GM21737 (cell line): Measurements from ENCODE around the gene CDCA3.

ENCODE experiments used
- ATAC-seq: cut with Tn5 transposase; IDR thresholded peaks from one replicate; pipeline ENCODE4 v1.9.1; 2021; ENCODE audit warnings: mild to moderate bottlenecking, moderate library complexity; ENCODE audit not compliant: unreplicated experiment

CDCA3 gene

GRCh38 chr12:6821591-6822425 lies 29.3 kb downstream of the CDCA3 start, which contains the start of gene GPR162:
TSS of gene GPR162 (plus strand) at chr12:6821821. CDS start at chr12:6823899, 2,078 bp downstream.
- no peak for ATAC-seq

DNA sequence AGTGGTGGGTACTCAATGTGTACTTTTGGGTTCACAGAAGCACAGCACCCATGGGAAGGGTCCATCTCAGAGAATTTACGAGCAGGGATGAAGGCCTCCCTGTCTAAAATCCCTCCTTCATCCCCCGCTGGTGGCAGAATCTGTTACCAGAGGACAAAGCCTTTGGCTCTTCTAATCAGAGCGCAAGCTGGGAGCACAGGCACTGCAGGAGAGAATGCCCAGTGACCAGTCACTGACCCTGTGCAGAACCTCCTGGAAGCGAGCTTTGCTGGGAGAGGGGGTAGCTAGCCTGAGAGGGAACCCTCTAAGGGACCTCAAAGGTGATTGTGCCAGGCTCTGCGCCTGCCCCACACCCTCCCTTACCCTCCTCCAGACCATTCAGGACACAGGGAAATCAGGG lies 30.9 kb downstream of the CDCA3 start:
- ATAC-seq = no peak

DNA sequence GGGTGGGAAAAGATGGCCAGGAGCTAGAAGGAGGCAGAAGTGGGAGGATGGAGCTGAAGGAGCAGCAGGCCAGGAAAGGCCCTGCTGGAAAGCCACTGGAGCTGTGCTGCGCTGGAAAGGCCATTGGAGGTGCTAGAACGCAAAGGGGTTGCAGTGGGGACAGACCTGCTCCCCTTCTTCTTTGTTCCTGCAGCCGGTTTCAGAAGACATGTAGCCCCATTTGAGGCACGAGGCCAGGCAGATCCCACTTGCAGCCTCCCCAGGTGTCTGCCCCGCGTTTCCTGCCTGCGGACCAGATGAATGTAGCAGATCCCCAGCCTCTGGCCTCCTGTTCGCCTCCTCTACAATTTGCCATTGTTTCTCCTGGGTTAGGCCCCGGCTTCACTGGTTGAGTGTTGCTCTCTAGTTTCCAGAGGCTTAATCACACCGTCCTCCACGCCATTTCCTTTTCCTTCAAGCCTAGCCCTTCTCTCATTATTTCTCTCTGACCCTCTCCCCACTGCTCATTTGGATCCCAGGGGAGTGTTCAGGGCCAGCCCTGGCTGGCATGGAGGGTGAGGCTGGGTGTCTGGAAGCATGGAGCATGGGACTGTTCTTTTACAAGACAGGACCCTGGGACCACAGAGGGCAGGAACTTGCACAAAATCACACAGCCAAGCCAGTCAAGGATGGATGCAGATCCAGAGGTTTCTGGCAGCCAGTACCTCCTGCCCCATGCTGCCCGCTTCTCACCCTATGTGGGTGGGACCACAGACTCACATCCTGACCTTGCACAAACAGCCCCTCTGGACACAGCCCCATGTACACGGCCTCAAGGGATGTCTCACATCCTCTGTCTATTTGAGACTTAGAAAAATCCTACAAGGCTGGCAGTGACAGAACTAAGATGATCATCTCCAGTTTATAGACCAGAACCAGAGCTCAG lies 31.7 kb downstream of the CDCA3 start:
- ATAC-seq = no peak

- ATAC-seq = no peak
Measured at GRCh38 chr12:6818645-6819044, 32.4 kb downstream of the CDCA3 start.

- ATAC-seq = no peak
Measured at GRCh38 chr12:6818222-6818621, 32.9 kb downstream of the CDCA3 start.

DNA sequence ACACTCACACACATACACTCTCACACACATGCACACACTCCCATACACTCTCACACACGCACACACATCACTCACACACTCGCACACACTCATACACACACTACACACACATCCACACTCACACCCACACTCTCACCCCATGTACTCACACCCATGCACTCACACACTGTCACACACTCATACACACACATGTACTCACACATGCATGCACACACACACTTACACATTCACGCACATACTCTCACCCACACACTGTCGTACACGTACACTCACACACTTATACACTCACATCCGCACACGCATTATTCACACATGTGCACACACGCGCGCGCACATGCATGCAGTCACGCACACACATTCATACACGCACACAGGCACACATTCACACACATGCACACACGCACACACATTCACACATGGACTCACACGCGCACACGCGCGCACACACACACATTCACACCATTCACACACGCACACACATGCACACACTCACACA lies 33.4 kb downstream of the CDCA3 start:
- ATAC-seq = no peak

DNA sequence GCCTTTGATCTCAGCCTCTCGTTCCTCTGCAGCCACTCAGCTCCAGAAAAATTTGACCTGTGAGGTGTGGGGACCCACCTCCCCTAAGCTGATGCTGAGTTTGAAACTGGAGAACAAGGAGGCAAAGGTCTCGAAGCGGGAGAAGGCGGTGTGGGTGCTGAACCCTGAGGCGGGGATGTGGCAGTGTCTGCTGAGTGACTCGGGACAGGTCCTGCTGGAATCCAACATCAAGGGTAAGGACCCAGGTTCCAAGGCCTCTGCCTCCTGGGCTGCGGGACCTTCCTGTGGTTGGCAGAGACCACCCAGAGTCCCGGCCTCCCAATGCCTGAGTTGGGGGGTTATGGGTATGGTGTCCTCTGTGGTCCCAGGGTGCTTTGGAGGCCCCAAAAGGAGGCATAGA lies 34.0 kb downstream of the CDCA3 start:
- ATAC-seq = no peak

DNA sequence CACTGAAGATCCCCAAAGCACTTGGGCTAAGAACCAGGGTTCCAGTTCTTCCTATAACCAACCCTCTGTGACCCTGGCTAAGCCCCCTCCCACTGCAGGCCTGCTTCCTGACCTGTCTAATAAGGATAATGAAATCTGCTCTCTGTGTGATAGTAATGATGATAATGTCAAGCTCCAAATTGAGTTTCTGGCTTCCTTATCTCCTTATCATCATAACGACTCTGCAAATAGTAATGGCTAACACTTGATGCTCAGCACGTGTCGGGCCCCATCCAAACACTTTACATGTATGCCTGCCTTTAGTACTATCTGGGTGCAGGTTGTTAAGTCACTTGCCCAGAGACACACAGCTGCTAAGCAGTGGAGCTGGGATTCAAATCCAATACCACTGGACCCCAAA lies 34.5 kb downstream of the CDCA3 start:
- ATAC-seq = no peak

DNA sequence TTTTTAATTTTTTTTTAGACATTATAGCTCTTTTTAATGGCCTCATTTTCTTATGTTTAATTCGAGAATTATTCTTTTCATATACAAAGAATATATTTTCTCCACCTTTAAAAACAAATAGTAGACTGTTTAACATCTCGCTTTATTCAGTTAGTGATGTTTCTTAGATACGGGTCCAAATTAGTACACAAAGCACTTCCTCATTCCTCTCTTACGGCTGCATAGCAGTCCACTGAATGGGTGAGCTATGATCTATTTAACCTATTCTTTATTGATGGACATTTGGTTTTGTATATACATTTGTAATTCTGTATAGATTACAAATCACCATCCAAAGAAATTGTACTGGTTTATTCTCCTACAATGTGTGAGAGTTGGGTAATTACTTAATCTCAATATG lies 37.7 kb downstream of the CDCA3 start:
- ATAC-seq = no peak

DNA sequence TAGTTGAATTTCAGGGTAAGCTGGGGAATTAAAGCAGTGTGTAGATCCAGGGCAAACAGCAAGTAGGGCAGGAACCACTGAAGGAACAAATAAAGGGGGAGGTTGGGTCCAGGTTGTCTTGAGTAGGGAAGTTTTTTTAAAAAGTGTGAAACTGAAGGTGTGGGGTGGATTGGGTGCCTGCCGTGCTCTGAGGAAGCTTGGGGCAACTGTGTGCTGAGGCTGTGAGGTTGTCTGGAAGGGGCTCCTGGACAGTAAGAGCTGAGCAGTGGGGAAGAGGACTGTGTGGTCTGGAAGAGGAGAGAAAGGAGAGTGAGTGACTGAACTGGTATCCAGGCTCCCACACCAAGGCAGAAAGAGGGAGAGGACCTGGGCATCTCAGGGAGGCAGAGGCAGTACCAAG lies 40.3 kb downstream of the CDCA3 start:
- no peak for ATAC-seq

GRCh38 chr12:6809056-6809455 lies 42.0 kb downstream of the CDCA3 start:
- ATAC-seq = no peak

DNA sequence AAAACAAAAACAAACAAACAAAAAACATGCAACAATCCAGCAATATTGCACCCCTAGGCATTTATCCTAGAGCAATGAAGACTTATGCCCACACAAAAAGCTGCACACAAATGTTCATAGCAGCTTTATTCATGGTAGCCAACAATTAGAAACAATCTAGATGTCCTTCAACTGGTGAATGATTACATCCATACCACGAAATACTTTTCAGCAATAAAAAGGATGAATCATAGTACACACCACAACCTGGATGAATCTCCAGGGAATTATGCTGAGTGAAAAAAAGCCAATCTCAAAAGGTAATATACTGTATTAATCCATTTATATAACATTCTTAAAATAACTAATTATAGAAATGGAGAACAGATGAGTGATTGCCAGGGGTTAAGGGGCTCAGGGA lies 43.9 kb downstream of the CDCA3 start:
- no peak for ATAC-seq

DNA sequence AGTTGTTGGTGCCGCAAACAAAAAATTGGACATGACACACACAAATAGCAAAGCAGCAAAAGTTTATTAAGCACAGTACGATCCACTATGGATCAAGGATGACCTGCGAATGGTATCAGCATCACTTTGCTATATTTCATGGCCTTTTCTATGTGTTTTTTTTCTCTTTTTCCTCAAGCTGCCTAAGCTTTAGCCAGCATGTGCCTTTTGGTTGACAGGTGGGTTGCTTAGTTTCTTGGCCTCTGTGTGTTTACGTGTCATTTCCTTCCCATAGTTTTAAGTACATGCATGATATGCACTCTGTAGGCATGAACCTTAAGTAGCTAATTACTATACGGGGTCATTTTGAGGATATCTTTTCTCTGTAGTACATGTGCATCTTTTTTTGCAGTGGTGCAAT lies 51.9 kb downstream of the CDCA3 start:
- no peak for ATAC-seq
